DMS153 treated with DMSO at 0.1 percent for 48 hours (cell line): ENCODE data around the gene USP25.

Experiments
- DNase-seq: peaks from one replicate; lab custom pipeline; 2025; ENCODE audit not compliant: unreplicated experiment; lab: John Stamatoyannopoulos, UW

The USP25 gene

DNA sequence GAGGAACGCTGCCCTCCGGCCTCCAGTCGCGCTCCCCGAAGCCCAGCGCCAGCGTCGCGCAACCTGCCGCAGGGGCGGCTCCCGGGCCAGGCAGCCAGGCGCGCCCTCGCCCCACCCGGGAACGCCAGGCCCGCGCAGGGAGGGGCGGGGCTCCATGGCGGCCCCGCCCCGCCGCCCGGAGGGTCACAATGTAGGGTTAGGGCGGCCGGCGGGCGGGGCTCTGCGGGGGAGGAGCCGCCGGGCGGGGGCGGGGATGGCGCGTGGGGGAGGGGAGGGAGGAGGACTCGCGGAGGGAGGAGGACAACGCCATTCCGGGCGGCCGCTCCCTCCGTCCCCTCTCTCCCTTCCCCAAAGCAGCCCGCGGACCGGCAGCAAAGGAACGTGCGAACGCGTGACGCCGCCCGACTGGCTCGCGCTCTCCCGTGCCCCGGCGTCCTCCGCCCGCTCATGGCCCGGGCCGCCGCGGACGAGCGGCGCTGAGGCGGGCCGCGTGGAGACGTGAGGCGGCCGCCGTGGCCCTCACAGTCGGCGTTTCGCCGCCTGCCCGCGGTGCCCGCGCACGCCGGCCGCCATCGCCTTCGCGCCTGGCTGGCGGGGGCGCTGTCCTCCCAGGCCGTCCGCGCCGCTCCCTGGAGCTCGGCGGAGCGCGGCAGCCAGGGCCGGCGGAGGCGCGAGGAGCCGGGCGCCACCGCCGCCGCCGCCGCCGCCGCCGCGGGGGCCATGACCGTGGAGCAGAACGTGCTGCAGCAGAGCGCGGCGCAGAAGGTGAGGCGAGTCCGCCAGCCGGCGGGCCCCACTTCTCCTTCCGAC is at the start of gene USP25:
Gene USP25, plus strand, starts transcription at position 309 of the 810 bp plus-strand sequence. Its CDS starts 412 bp downstream, at position 721.
- peak; percentile 18 for DNase-seq

DNA sequence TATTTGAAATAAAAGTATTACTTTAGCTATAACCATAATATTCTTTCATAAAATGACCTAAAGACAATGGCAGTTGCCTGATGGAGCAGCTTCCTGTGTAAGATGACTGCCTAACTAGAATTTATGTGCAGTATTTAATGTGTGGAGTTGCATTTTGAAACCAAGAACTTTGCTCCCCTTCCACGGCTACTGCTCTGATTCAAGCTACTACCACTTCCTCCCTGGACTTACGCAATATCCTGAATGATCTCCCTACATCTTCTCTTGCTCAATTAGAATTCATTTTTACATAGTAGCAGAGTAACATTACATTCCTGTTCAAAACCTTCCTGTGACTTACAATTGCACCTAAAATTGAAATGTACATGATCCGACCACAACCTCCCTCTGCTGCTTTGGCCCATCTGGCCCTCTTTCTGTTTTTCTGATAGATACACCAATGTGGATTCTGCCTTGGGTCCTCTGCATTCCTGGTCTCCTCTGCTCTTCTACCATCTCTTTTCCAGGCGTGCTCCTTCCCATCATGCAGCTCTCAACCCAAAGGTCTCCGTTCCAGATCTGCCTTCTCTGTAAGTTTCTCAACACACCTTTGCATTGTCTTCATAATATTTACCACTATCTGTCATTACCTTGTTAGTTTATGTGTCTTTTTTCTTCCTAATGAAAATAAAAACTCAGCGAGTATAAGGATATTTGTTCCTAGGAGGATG is 47.4 kb upstream of the USP25 start:
- no peak for DNase-seq

DNA sequence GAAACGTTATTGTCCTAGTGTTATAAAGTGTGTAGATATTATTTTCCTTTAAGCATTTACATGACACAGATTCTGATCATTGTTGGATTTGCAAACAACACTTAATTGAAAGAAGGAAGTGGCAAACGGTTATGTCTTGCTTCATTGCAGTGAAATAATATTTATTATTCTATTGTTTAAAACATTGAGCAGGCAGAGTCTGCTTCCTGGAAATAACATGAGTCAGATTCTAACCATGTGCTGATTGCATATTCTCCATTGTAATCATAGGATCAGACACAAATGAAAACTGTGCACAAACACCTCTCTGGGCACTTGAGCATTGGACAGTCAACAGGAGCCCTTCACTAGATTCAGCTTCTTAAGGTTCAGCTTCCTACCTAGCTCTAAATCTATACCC is 46.8 kb upstream of the USP25 start:
- no peak for DNase-seq

DNA sequence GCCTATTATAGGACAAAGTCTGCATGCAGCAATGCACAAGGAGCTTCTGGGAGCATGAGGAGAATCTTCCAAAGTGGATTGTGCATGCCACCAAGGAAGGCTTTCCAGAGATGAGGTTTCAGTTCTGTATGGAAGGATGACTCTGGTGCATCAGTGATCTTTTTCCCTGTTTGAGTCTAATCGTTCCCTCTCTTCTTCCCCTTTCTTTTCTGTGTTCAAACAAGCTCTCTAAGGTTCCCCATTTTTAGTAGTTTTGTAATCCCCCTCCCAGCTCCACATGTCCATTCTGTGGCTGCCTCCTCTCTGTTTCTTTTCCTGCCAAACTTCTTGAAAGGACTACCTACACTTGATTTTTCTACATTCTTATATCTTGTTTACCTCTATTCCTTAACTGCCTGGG is 43.3 kb upstream of the USP25 start:
- DNase-seq = no peak

GRCh38 chr21:15687208-15687607 is 42.6 kb upstream of the USP25 start:
- no peak for DNase-seq

DNA sequence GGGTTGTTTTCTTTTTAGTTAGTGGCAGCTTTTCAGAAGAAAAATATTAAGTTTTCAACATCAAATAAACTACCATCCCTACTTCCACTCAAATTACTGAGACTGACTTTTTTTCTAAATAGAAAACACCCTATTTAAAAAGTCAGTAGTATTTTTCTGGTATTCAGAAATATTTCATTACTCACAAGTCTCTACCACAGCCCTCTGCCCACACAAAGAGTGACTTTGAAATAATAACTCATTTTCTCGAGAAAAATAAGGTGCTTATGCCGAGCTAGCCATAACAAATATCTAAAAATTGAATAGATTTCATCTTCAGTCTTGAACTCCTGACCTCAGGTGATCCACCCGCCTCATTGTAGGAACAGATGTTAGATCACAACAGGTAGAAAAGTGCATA is 41.8 kb upstream of the USP25 start:
- no peak for DNase-seq

DNA sequence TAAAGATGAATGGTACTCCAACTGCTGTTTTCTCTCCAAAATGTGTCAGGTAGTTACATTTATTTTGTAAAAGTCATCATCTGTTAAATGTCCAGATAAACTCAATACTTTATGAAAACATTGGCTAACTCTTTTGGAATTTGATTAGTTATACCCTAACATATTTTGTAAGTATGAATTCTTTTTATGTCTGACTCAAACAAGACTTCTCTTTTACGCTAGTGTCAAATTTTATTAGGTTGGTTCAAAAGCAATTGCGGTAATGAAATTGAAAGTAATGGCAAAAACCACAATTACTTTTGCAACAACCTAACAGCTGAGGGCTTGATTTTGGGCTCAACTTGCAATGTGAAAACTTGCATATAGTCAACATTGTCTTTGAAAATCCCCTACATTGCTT is 41.0 kb upstream of the USP25 start:
- no peak for DNase-seq

- no peak for DNase-seq
Measured at GRCh38 chr21:15692711-15693110, 37.1 kb upstream of the USP25 start.

GRCh38 chr21:15695241-15695640 is 34.5 kb upstream of the USP25 start:
- no peak for DNase-seq

GRCh38 chr21:15701830-15702229 is 28.0 kb upstream of the USP25 start:
- DNase-seq = no peak

GRCh38 chr21:15703932-15704331 is 25.9 kb upstream of the USP25 start:
- DNase-seq = no peak

- DNase-seq = no peak
Measured at GRCh38 chr21:15706696-15707095, 23.1 kb upstream of the USP25 start.

DNA sequence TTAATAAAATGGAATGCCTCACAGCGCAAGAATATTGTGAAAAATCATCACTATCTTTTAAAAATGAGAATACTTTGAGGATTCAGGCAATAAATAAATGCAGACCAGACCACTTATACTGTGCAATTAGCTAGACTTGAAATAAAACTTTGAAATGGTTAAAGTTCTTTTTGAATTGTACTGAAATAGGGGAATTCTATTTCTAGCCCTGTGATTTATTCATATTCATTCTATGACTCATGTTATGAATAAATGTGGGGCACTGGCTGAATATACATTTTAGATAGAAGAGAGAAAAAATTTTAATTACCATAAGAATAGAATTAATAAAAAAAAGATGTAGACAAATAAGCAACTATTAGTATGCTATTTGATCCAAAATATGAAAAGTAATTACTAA is 16.4 kb upstream of the USP25 start:
- DNase-seq = no peak

DNA sequence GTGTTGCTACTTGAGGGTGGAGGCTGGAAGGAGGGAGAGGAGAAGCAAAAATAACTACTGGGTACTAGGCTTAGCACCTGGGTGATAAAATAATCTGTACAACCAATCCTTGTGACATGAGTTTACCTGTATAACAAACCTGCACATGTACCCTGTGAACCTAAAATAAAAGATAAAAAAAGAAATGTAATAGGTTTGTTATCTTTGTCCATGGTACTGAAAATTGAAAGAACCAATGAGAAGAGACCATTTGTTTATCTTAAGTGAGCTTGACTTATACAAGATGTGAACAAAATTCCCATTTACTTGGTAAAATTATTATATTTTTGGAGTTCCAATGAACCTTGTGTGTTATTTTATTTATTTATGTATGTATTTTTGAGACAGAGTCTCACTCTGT is 11.1 kb upstream of the USP25 start:
- DNase-seq = no peak

DNA sequence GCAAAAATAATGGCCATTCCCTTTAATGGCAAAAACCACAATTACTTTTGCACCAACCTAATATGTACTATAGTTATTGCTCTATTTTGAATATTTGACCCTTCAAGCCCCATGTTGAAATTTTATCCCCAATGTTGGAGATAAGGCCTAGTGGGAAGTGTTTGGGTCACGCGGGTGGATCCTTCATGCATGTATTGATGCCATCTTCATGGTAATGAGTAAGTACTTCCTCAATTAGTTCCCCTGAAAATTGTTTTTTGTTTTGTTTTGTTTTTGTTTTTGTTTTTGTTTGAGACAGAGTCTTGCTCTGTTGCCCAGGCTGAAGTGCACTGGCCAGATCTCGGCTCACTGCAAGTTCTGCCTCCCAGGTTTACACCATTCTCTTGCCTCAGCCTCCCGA is 9.8 kb upstream of the USP25 start:
- no peak for DNase-seq

GRCh38 chr21:15722591-15723324 is 7.0 kb upstream of the USP25 start:
- no peak for DNase-seq

DNA sequence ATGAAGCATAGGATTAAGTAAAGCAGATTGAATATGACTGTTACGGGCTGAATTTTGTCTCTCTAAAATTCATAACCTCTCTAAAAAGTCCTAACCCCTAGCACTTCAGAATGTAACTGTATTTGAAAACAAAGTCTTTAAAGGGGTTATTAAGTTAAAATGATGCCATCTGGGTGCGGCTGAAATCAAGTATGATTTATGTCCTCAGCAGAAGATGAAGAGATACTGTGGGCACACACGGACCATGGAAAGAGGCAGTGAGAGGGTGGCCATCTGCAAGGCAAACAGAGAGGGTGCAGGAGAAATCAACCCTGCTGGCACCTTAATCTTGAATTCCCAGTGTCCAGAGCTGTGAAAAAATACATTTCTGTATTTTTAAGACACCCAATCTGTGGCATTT is 3.8 kb upstream of the USP25 start:
- no peak for DNase-seq

- no peak for DNase-seq
Measured at GRCh38 chr21:15728046-15728445, 1.7 kb upstream of the USP25 start.

GRCh38 chr21:15729346-15729673 is 472 bp upstream of the USP25 start:
- no peak for DNase-seq

DNA sequence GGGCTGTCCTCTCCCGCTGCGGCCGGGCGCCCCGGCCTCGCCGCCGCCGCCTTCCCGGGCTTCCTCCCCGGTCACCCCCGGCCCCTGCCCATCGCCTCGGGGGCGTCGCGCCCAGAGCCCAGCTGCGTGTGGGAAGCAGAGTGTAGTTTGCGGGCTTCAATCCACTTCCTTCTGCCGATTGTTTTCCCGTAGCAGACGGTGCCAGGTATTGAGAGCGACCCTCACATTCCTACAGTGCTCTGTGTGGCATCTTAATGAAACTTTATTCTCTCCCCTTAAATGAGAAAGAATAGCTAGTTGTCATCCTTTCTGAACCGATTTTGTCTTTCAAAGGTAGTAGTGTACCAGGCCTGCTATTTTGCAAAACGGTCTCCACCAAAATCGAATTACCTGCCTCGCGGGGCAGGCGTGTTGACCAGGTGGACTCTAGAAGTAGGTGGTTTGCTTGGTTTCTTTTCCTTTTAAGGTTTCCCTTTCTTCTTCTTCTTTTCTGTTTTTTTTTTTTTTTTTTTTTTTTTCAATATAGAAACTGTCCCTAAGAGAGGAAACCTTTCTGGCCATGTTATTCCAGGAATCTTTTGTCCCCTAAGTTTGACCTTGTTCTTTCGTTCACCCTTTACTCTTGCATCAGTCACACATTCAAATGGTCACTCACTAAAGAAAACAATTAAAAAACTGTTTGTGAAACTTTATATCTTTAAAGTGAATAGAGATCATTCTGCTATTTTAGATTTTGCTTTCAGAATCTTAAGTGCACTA is 881 bp downstream of the USP25 start:
- no peak for DNase-seq

DNA sequence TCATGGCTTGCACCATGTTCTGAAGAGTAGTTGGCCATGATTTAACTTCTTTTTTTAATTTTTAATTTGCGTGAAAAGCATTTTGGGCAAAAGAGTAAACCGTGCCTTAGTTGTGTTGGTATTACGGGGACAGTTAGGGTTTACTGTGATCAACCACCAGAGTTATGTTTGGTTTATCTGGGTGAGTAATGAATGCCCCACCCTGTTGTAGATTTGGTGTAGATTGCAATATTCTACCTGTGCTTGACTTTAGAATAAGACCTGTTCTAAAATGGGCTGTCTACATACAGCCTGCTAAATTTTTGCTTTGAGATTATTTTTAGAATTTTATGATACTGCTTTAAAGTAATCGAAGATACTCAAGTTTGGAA is 1.4 kb downstream of the USP25 start:
- no peak for DNase-seq
